Calu3 (cell line): ENCODE measurements around the gene GRPEL2. TPM values are rescaled to one million over a fixed set of nuclear protein-coding genes. Genes with fewer than 3 reads are reported as not detected.

Experiments used
- BruUV-seq: library from RNA; stranded (reverse); fragments of 400-500 nt; replicated peaks from 2 replicates; lab custom pipeline; 2021; lab: Mats Ljungman, UMichigan
- CTCF ChIA-PET: fragments of 300-600 bp; sonication (Branson Sonifier 250); formaldehyde crosslinking; loops from one replicate; lab custom pipeline; 2022; ENCODE audit warnings: antibody characterized with exemption; lab: Charles Lee
- DNase-seq: peaks from one replicate; pipeline ENCODE4 v3.0.0; 2022
- H3K27ac Mint-ChIP-seq: one replicate; pipeline ENCODE4 v1.8.0; 2022; ENCODE audit warnings: mixed read lengths; ENCODE audit not compliant: unreplicated experiment
- H3K27me3 Mint-ChIP-seq: one replicate; pipeline ENCODE4 v1.8.0; 2022; ENCODE audit warnings: mixed read lengths; ENCODE audit not compliant: unreplicated experiment
- H3K36me3 Mint-ChIP-seq: one replicate; pipeline ENCODE4 v1.8.0; 2022; ENCODE audit warnings: mild to moderate bottlenecking, moderate library complexity, mixed read lengths; ENCODE audit not compliant: insufficient read depth, unreplicated experiment
- H3K4me1 Mint-ChIP-seq: one replicate; pipeline ENCODE4 v1.8.0; 2022; ENCODE audit warnings: mild to moderate bottlenecking, low read depth, mixed read lengths; ENCODE audit not compliant: unreplicated experiment
- H3K4me3 Mint-ChIP-seq: one replicate; pipeline ENCODE4 v1.8.0; 2022; ENCODE audit warnings: mild to moderate bottlenecking, low read depth, moderate library complexity, mixed read lengths; ENCODE audit not compliant: unreplicated experiment
- H3K9me3 Mint-ChIP-seq: one replicate; pipeline ENCODE4 v1.8.0; 2022; ENCODE audit warnings: low read depth, mixed read lengths; ENCODE audit not compliant: unreplicated experiment
- CTCF ChIP-seq: fragments of 200-600 bp; IDR thresholded peaks from one replicate; pipeline ENCODE4 v1.8.0; 2022; ENCODE audit warnings: antibody characterized with exemption; ENCODE audit not compliant: unreplicated experiment
- intact Hi-C: fragments of 100-400 bp; cut with micrococcal nuclease; formaldehyde crosslinking; loops from one replicate; pipeline ENCODE4 v1.10.0; 2022; ENCODE audit not compliant: unreplicated experiment
- total RNA-seq: library from RNA; stranded (reverse); gene quantifications from 2 replicates; pipeline ENCODE4 v1.2.3, GENCODE V29; 2022

GRPEL2 gene
- total RNA-seq, 1 experiment from 2014 or later, result 28.2 TPM

DNA sequence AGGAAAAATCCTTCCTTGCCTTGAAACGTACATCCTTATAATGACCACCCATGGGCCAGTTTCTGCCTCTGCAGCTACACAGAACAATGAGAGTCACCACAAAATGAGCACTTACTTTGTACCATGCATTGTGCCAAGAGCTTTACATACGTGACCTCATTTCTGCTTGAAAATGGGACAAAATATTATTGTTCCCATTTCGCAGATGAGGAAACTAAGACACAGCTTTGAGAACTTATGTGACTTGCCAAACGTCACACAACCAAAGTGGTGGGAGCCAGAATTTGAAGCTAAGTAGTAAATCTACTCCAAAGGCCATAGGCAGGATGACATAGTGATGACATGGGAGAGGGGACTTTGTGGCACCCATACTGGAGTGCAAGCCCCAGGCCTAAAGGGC lies 34.8 kb upstream of the GRPEL2 start:
- H3K9me3 Mint-ChIP-seq, result no peaks in the 10 kb centered on the region
- H3K27me3 Mint-ChIP-seq, result no peaks in the 10 kb centered on the region
- H3K36me3 Mint-ChIP-seq, result no peaks in the 10 kb centered on the region
- no peaks in the 10 kb centered on the region for H3K4me1 Mint-ChIP-seq
- no peak overlapping the region for H3K4me3 Mint-ChIP-seq
- DNase-seq, result no peak
- no TSS peak for BruUV-seq
- intact Hi-C loops, result no loop called here
- TF ChIP-seq CTCF, result no peak
- CTCF ChIA-PET, result no interaction called here
- H3K27ac Mint-ChIP-seq, result no peak overlapping the region

- Mint-ChIP-seq H3K27me3 (no peaks in the 10 kb centered on the region), H3K4me3 (no peak overlapping the region), H3K27ac (no peak overlapping the region), H3K4me1 (no peaks in the 10 kb centered on the region), H3K36me3 (no peaks in the 10 kb centered on the region), H3K9me3 (no peaks in the 10 kb centered on the region)
- no peak for TF ChIP-seq CTCF
- BruUV-seq, result no TSS peak
- CTCF ChIA-PET, result interaction anchor here (1.3 kb wide), 1 partner anchor 56 kb away, joined by 3 read pairs; no protein-coding TSS in a partner anchor
- DNase-seq, result no peak
- intact Hi-C loops, result no loop called here
Observed at GRCh38 chr5:149310947-149311658, 34.2 kb upstream of the GRPEL2 start.

DNA sequence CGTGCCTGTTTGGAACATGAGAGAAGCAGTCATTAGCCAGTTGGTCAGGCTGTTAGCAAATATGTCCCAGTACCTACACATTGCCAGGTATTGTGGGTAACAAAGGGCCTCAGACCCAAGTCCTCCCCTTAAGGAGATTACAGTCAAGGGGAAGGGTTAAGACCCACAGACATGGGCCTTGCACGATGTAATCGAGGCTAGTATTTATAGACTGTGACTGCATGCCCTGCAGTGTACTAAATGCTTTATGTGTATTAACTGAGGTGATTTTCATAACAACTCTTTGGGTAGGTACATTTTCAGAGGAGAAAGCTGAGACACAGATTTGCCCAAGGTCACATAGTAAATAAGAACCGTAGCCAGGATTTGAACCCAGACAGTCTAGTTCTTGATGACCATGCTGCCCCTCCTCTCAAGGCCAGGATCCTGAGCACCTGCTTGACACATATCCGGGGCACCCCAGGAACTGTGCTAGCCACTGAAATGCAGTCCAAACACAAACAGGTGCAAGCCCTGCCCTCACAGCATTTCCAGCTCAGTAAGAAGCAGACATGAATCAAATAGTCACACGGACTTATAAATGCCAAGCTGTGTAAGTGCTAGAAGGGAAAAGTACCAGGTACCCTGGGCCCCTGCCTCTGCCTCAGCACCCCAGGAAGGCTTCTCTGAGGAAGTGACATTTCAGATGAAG lies 32.0 kb upstream of the GRPEL2 start:
- no peaks in the 10 kb centered on the region for H3K4me1 Mint-ChIP-seq
- BruUV-seq, result no TSS peak
- DNase-seq, result no peak
- CTCF ChIA-PET, result no interaction called here
- H3K4me3 Mint-ChIP-seq, result no peak overlapping the region
- no peaks in the 10 kb centered on the region for H3K9me3 Mint-ChIP-seq
- TF ChIP-seq CTCF, result no peak
- H3K27ac Mint-ChIP-seq, result no peak overlapping the region
- intact Hi-C loops, result no loop called here
- no peaks in the 10 kb centered on the region for H3K36me3 Mint-ChIP-seq
- no peaks in the 10 kb centered on the region for H3K27me3 Mint-ChIP-seq

GRCh38 chr5:149314571-149315111 lies 30.7 kb upstream of the GRPEL2 start:
- TF ChIP-seq CTCF, result no peak
- Mint-ChIP-seq H3K27me3 (no peaks in the 10 kb centered on the region), H3K9me3 (no peaks in the 10 kb centered on the region), H3K27ac (no peak overlapping the region), H3K36me3 (no peaks in the 10 kb centered on the region), H3K4me1 (no peaks in the 10 kb centered on the region), H3K4me3 (no peak overlapping the region)
- intact Hi-C loops, result loop anchor here (5.0 kb wide), 1 partner anchor 248 kb away; no protein-coding TSS in a partner anchor
- DNase-seq, result no peak
- no TSS peak for BruUV-seq
- CTCF ChIA-PET, result interaction anchor here (0.8 to 1.1 kb wide), 4 partner anchors 44 to 189 kb away, joined by 3 read pairs; no protein-coding TSS in a partner anchor
